H9 (cell line): Measurements from ENCODE around the gene ZMIZ1. TPM values are rescaled to one million over a fixed set of nuclear protein-coding genes. Genes with fewer than 3 reads are reported as not detected.

Experiments
- DNase-seq: peaks from one replicate; pipeline ENCODE4 v3.0.0-alpha.2; 2017
- H2AFZ ChIP-seq: one replicate; pipeline ENCODE4 v1.6.1; 2013; ENCODE audit warnings: mild to moderate bottlenecking, low read length, control low read depth, moderate library complexity
- H2AK5ac ChIP-seq: 2 replicates; pipeline ENCODE4 v1.6.1; 2013; ENCODE audit warnings: low read length, control low read depth, mixed read lengths; ENCODE audit not compliant: insufficient read length
- H2BK120ac ChIP-seq: one replicate; pipeline ENCODE4 v1.6.1; 2013; ENCODE audit warnings: low read depth, mild to moderate bottlenecking, low read length, control low read depth, inconsistent platforms; ENCODE audit not compliant: poor library complexity, severe bottlenecking
- H2BK12ac ChIP-seq: 2 replicates; pipeline ENCODE4 v1.6.1; 2013; ENCODE audit warnings: low read length, control low read depth, mixed read lengths, low read depth; ENCODE audit not compliant: insufficient read length
- H2BK15ac ChIP-seq: 2 replicates; pipeline ENCODE4 v1.6.1; 2013; ENCODE audit warnings: low read depth, low read length, control low read depth
- H2BK20ac ChIP-seq: one replicate; pipeline ENCODE4 v1.6.1; 2013; ENCODE audit warnings: low read depth, mild to moderate bottlenecking, low read length, control low read depth, inconsistent platforms; ENCODE audit not compliant: poor library complexity, severe bottlenecking
- H2BK5ac ChIP-seq: 2 replicates; pipeline ENCODE4 v1.6.1; 2013; ENCODE audit warnings: low read length, control low read depth, mixed read lengths; ENCODE audit not compliant: insufficient read length
- H3K14ac ChIP-seq: 2 replicates; pipeline ENCODE4 v1.6.1; 2013; ENCODE audit warnings: low read length, control low read depth; ENCODE audit not compliant: insufficient read depth
- H3K18ac ChIP-seq: 2 replicates; pipeline ENCODE4 v1.6.1; 2013; ENCODE audit warnings: low read depth, mild to moderate bottlenecking, mixed read lengths, low read length, control low read depth; ENCODE audit not compliant: insufficient read length
- H3K23ac ChIP-seq: 2 replicates; pipeline ENCODE4 v1.6.1; 2013; ENCODE audit warnings: low read length, control low read depth, mixed read lengths, low read depth; ENCODE audit not compliant: insufficient read length
- H3K23me2 ChIP-seq: 2 replicates; pipeline ENCODE4 v1.6.1; 2013; ENCODE audit warnings: low read depth, mild to moderate bottlenecking, mixed read lengths, low read length, control low read depth; ENCODE audit not compliant: insufficient read length, poor library complexity, severe bottlenecking
- H3K27ac ChIP-seq: 2 replicates; pipeline ENCODE4 v1.5.1; 2013; ENCODE audit warnings: low read length, control low read depth, mixed read lengths, low read depth; ENCODE audit not compliant: insufficient read length
- H3K27me3 ChIP-seq: 2 replicates; pipeline ENCODE4 v1.6.1; 2013; ENCODE audit warnings: low read length, control low read depth, inconsistent platforms; ENCODE audit not compliant: insufficient read depth
- H3K4ac ChIP-seq: 2 replicates; pipeline ENCODE4 v1.6.1; 2013; ENCODE audit warnings: low read depth, mild to moderate bottlenecking, control low read depth, inconsistent platforms, low read length, moderate library complexity
- H3K4me1 ChIP-seq: 2 replicates; pipeline ENCODE4 v1.6.1; 2013; ENCODE audit warnings: low read length, control low read depth, inconsistent platforms; ENCODE audit not compliant: insufficient read depth
- H3K4me2 ChIP-seq: 2 replicates; pipeline ENCODE4 v1.6.1; 2013; ENCODE audit warnings: low read length, control low read depth, mixed read lengths; ENCODE audit not compliant: insufficient read length, insufficient read depth
- H3K56ac ChIP-seq: 2 replicates; pipeline ENCODE4 v1.6.1; 2013; ENCODE audit warnings: low read depth, mild to moderate bottlenecking, mixed read lengths, low read length, control low read depth; ENCODE audit not compliant: insufficient read length
- H3K79me1 ChIP-seq: 2 replicates; pipeline ENCODE4 v1.6.1; 2013; ENCODE audit warnings: low read depth, mild to moderate bottlenecking, moderate library complexity, low read length, control low read depth, inconsistent platforms; ENCODE audit not compliant: insufficient read depth, poor library complexity, severe bottlenecking
- H3K79me2 ChIP-seq: 2 replicates; pipeline ENCODE4 v1.6.1; 2013; ENCODE audit warnings: low read length, control low read depth, inconsistent platforms; ENCODE audit not compliant: insufficient read depth
- H3K9ac ChIP-seq: 2 replicates; pipeline ENCODE4 v1.6.1; 2013; ENCODE audit warnings: low read length, control low read depth, mixed read lengths; ENCODE audit not compliant: insufficient read length; ENCODE audit errors: extremely low read depth
- H3K9me3 ChIP-seq: one replicate; pipeline ENCODE4 v1.6.1; 2013; ENCODE audit warnings: low read depth, low read length, inconsistent platforms; ENCODE audit not compliant: control insufficient read depth
- H3T11ph ChIP-seq: one replicate; pipeline ENCODE4 v1.6.1; 2013; ENCODE audit warnings: mild to moderate bottlenecking, low read length, control low read depth, inconsistent platforms
- H4K20me1 ChIP-seq: one replicate; pipeline ENCODE4 v1.6.1; 2013; ENCODE audit not compliant: control insufficient read depth, insufficient read length, insufficient read depth
- H4K5ac ChIP-seq: 2 replicates; pipeline ENCODE4 v1.6.1; 2013; ENCODE audit warnings: low read depth, mild to moderate bottlenecking, mixed read lengths, low read length, control low read depth; ENCODE audit not compliant: insufficient read length
- H4K8ac ChIP-seq: replicated peaks from 2 replicates; pipeline ENCODE4 v1.6.1; 2013; ENCODE audit warnings: low read length, control low read depth, mixed read lengths, low read depth; ENCODE audit not compliant: insufficient read length
- H4K91ac ChIP-seq: 2 replicates; pipeline ENCODE4 v1.6.1; 2013; ENCODE audit warnings: low read depth, mild to moderate bottlenecking, moderate library complexity, mixed read lengths, low read length, control low read depth; ENCODE audit not compliant: insufficient read length
- H3K27ac Mint-ChIP-seq, 3 experiments: 2 replicates in 2 of 3; 3 replicates in 1 of 3; pipeline ENCODE4 v1.8.0; 2020 to 2021; ENCODE audit warnings: mixed read lengths in 3 of 3, mild to moderate bottlenecking in 1 of 3, moderate library complexity in 1 of 3
- H3K27me3 Mint-ChIP-seq: 2 replicates; pipeline ENCODE4 v1.8.0; 2021; ENCODE audit warnings: low read depth, mild to moderate bottlenecking, moderate library complexity, mixed read lengths
- H3K36me3 Mint-ChIP-seq, 3 experiments: 2 replicates in 2 of 3; 3 replicates in 1 of 3; pipeline ENCODE4 v1.8.0; 2020 to 2021; ENCODE audit warnings: low read depth in 3 of 3, mixed read lengths in 3 of 3; ENCODE audit not compliant: insufficient read depth in 1 of 3
- H3K4me1 Mint-ChIP-seq, 2 experiments: 2 replicates each; pipeline ENCODE4 v1.8.0; 2020; ENCODE audit warnings: mixed read lengths in 2 of 2
- H3K4me3 Mint-ChIP-seq, 2 experiments: 2 replicates in 1 of 2; 3 replicates in 1 of 2; pipeline ENCODE4 v1.8.0; 2020 to 2021; ENCODE audit warnings: mild to moderate bottlenecking in 2 of 2, mixed read lengths in 2 of 2, moderate library complexity in 1 of 2
- H3K9me3 Mint-ChIP-seq, 2 experiments: 2 replicates in 1 of 2; 3 replicates in 1 of 2; pipeline ENCODE4 v1.8.0; 2020; ENCODE audit warnings: mild to moderate bottlenecking in 2 of 2, mixed read lengths in 2 of 2, moderate library complexity in 1 of 2
- CTCF ChIP-seq: fragments of 200-600 bp; sonication (generic); conservative IDR thresholded peaks from 3 replicates; pipeline ENCODE4 v1.8.0; 2021; ENCODE audit warnings: antibody characterized with exemption, mild to moderate bottlenecking
- WGBS: extraction: QIAGEN DNeasy Blood & Tissue Kit; methylation state at CpG from one replicate; pipeline ENCODE4 v1.1.7; 2013; ENCODE audit warnings: missing lambda C conversion rate, low lambda C conversion rate, mixed read lengths; ENCODE audit not compliant: insufficient read length; ENCODE audit errors: extremely low coverage; 5-methylcytosine and 5-hydroxymethylcytosine counted together
- total RNA-seq: library from RNA; stranded (reverse); gene quantifications from 2 replicates; pipeline ENCODE4 v1.2.1, GENCODE V29; 2021

The ZMIZ1 gene
- total RNA-seq, 1 experiment from 2014 or later = 36.9 TPM

- no peak overlapping the region for H3K4me2 ChIP-seq
- H3K14ac ChIP-seq = peak overlapping the region; percentile 59
- no peak overlapping the region for H3K27ac ChIP-seq
- no peak overlapping the region for H3K9ac ChIP-seq
- no peak overlapping the region for H2BK5ac ChIP-seq
- H2AFZ ChIP-seq = no peak overlapping the region
- peaks cover 57 to 69% of the 10 kb centered on the region in 2 experiments for H3K4me1 Mint-ChIP-seq
- no peak overlapping the region for H4K91ac ChIP-seq
- no peak overlapping the region for H3T11ph ChIP-seq
- no CpG with 5 or more reads among the region's 11 CpGs for WGBS
- H2AK5ac ChIP-seq = no peak overlapping the region
- no peak overlapping the region for H3K56ac ChIP-seq
- peak overlapping the region; percentile 78 to 89 (median 82); a peak in 6 of 7 replicates for H3K27ac Mint-ChIP-seq
- H3K9me3 Mint-ChIP-seq = no peaks in the 10 kb centered on the region
- H4K20me1 ChIP-seq = no peaks in the 10 kb centered on the region
- TF ChIP-seq CTCF = no peak
- no peak overlapping the region for H3K4me3 Mint-ChIP-seq
- no peak overlapping the region for H3K23ac ChIP-seq
- peaks cover 6% of the 10 kb centered on the region; the same call in 1 of the 2 replicates for H3K4me1 ChIP-seq
- H2BK120ac ChIP-seq = no peak overlapping the region
- H2BK15ac ChIP-seq = no peak overlapping the region
- no peaks in the 10 kb centered on the region for H3K9me3 ChIP-seq
- no peak overlapping the region for H2BK20ac ChIP-seq
- peak overlapping the region; percentile 18 for H3K18ac ChIP-seq
- H3K27me3 Mint-ChIP-seq = no peaks in the 10 kb centered on the region
- H3K23me2 ChIP-seq = no peaks in the 10 kb centered on the region
- no peak overlapping the region for H4K5ac ChIP-seq
- H3K4ac ChIP-seq = no peak overlapping the region
- H4K8ac ChIP-seq = no peak overlapping the region
- H3K79me1 ChIP-seq = peaks cover 2% of the 10 kb centered on the region
- H3K79me2 ChIP-seq = peaks cover 12% of the 10 kb centered on the region; the same call in 1 of the 2 replicates
- H3K36me3 Mint-ChIP-seq = peaks cover 3 to 20% (median 5%) of the 10 kb centered on the region in 3 experiments; a peak in 5 of 7 replicates
- no peaks in the 10 kb centered on the region for H3K27me3 ChIP-seq
- H2BK12ac ChIP-seq = no peak overlapping the region
- DNase-seq = no peak
Observed at GRCh38 chr10:79112881-79113431, 44.2 kb downstream of the ZMIZ1 start.
